HG03442 (cell line): ENCODE results near the gene CAMP.
"Not testable (repeated sequence)": the region's sequence is repeated elsewhere in the genome, so short reads cannot be mapped to it uniquely, and the experiment has no call there.

Experiments
- ATAC-seq: cut with Tn5 transposase; IDR thresholded peaks from one replicate; pipeline ENCODE4 v1.9.1; 2021; ENCODE audit warnings: mild to moderate bottlenecking, moderate library complexity; ENCODE audit not compliant: unreplicated experiment

The CAMP gene

GRCh38 chr3:48211776-48212175 lies 11.5 kb upstream of the CAMP start:
- ATAC-seq = not testable (repeated sequence)

- no peak for ATAC-seq
Observed at GRCh38 chr3:48214225-48214624, 9.1 kb upstream of the CAMP start.

GRCh38 chr3:48215019-48215418 lies 8.3 kb upstream of the CAMP start:
- no peak for ATAC-seq

- no peak for ATAC-seq
Observed at GRCh38 chr3:48215466-48215865, 7.8 kb upstream of the CAMP start.

- ATAC-seq = no peak
Observed at GRCh38 chr3:48215876-48216275, 7.4 kb upstream of the CAMP start.

- no peak for ATAC-seq
Observed at GRCh38 chr3:48217449-48217848, 5.8 kb upstream of the CAMP start.

GRCh38 chr3:48218537-48218936 lies 4.8 kb upstream of the CAMP start:
- no peak for ATAC-seq

GRCh38 chr3:48219543-48219942 lies 3.8 kb upstream of the CAMP start:
- no peak for ATAC-seq

- no peak for ATAC-seq
Observed at GRCh38 chr3:48220746-48221145, 2.5 kb upstream of the CAMP start.

GRCh38 chr3:48225587-48225986 lies 2.3 kb downstream of the CAMP start:
- no peak for ATAC-seq

GRCh38 chr3:48226939-48227338 lies 3.6 kb downstream of the CAMP start:
- no peak for ATAC-seq

GRCh38 chr3:48232232-48232631 lies 8.9 kb downstream of the CAMP start:
- no peak for ATAC-seq

GRCh38 chr3:48232734-48233133 lies 9.4 kb downstream of the CAMP start:
- no peak for ATAC-seq

- no peak for ATAC-seq
Observed at GRCh38 chr3:48233542-48233941, 10.2 kb downstream of the CAMP start.

- no peak for ATAC-seq
Observed at GRCh38 chr3:48236531-48236930, 13.2 kb downstream of the CAMP start.

- no peak for ATAC-seq
Observed at GRCh38 chr3:48238531-48239085, 15.3 kb downstream of the CAMP start.

- no peak for ATAC-seq
Observed at GRCh38 chr3:48240000-48240963, 17.0 kb downstream of the CAMP start.

- ATAC-seq = no peak
Observed at GRCh38 chr3:48241796-48242455, 18.6 kb downstream of the CAMP start.

GRCh38 chr3:48243886-48244285 lies 20.6 kb downstream of the CAMP start:
- no peak for ATAC-seq

- ATAC-seq = no peak
Observed at GRCh38 chr3:48244461-48244860, 21.2 kb downstream of the CAMP start.

- no peak for ATAC-seq
Observed at GRCh38 chr3:48245136-48245535, 21.8 kb downstream of the CAMP start.

- ATAC-seq = no peak
Observed at GRCh38 chr3:48247401-48247811, 24.1 kb downstream of the CAMP start.
